HepG2 (cell line): Measurements from ENCODE around the gene SIRT7. TPM values are rescaled to one million over a fixed set of nuclear protein-coding genes. Genes with fewer than 3 reads are reported as not detected.

ENCODE experiments used
- FUBP1 ChIP-seq: sonication (generic); formaldehyde crosslinking; IDR thresholded peaks from 2 replicates; pipeline ENCODE4 v1.5.1; 2020; ENCODE audit warnings: missing genetic modification reagents, mild to moderate bottlenecking, borderline replicate concordance
- HNRNPL ChIP-seq: fragments of 200-400 bp; formaldehyde crosslinking; IDR thresholded peaks from 2 replicates; pipeline ENCODE4 v1.6.1; 2017; ENCODE audit warnings: mild to moderate bottlenecking, low read depth, low read length
- KAT2B ChIP-seq: fragments of 150-350 bp; IDR thresholded peaks from 2 replicates; pipeline ENCODE4 v1.6.1; 2014; ENCODE audit warnings: low read depth, low read length, borderline replicate concordance
- MAFK ChIP-seq, 2 experiments: IDR thresholded peaks in 1 of 2; conservative IDR thresholded peaks in 1 of 2; 2 replicates each; pipeline ENCODE4 v1.6.1; 2011; ENCODE audit warnings: improper control_type of control experiment in 2 of 2, low read length in 2 of 2
- NFE2 ChIP-seq: sonication (generic); formaldehyde crosslinking; IDR thresholded peaks from 2 replicates; pipeline ENCODE4 v1.4.0; 2020; ENCODE audit warnings: missing genetic modification reagents
- NFIC ChIP-seq: IDR thresholded peaks from 2 replicates; pipeline ENCODE4 v1.6.1; 2012; ENCODE audit warnings: mild to moderate bottlenecking, low read length, inconsistent platforms
- NONO ChIP-seq, 2 experiments: fragments of 450-650 bp in 1 of 2; sonication (generic) in 1 of 2; formaldehyde crosslinking in 1 of 2; IDR thresholded peaks in 1 of 2; conservative IDR thresholded peaks in 1 of 2; 2 replicates each; pipeline versions ENCODE4 v1.6.1 to v1.8.0; 2017 to 2022; ENCODE audit warnings: mild to moderate bottlenecking in 1 of 2, missing genetic modification reagents in 1 of 2, moderate library complexity in 1 of 2
- NR2C2 ChIP-seq: sonication (generic); formaldehyde crosslinking; IDR thresholded peaks from 2 replicates; pipeline ENCODE4 v1.4.0; 2020; ENCODE audit warnings: missing genetic modification reagents, mild to moderate bottlenecking, moderate library complexity, borderline replicate concordance
- SAP130 ChIP-seq: IDR thresholded peaks from 2 replicates; pipeline ENCODE4 v1.6.1; 2016; ENCODE audit warnings: low read depth
- SETDB1 ChIP-seq: sonication (generic); formaldehyde crosslinking; IDR thresholded peaks from 2 replicates; pipeline ENCODE4 v1.5.1; 2020; ENCODE audit warnings: missing genetic modification reagents, mild to moderate bottlenecking, borderline replicate concordance
- SIN3A ChIP-seq: IDR thresholded peaks from 2 replicates; pipeline ENCODE4 v1.6.1; 2011; ENCODE audit warnings: low read depth, mild to moderate bottlenecking, control low read depth, low read length, borderline replicate concordance
- SPEN ChIP-seq: sonication (generic); formaldehyde crosslinking; IDR thresholded peaks from 2 replicates; pipeline ENCODE4 v1.5.1; 2020; ENCODE audit warnings: low read depth, mild to moderate bottlenecking, missing genetic modification reagents
- SUZ12 ChIP-seq: fragments of 150-350 bp; IDR thresholded peaks from 2 replicates; pipeline ENCODE4 v1.6.1; 2014; ENCODE audit warnings: low read depth, low read length
- SYNCRIP ChIP-seq: fragments of 200-400 bp; formaldehyde crosslinking; IDR thresholded peaks from 2 replicates; pipeline ENCODE4 v1.6.1; 2018; ENCODE audit warnings: mild to moderate bottlenecking, low read depth, low read length; ENCODE audit not compliant: insufficient read depth
- YEATS2 ChIP-seq: sonication (generic); formaldehyde crosslinking; IDR thresholded peaks from 2 replicates; pipeline ENCODE4 v1.4.0; 2020; ENCODE audit warnings: missing genetic modification reagents, borderline replicate concordance
- ZBTB33 ChIP-seq: sonication (generic); formaldehyde crosslinking; IDR thresholded peaks from 2 replicates; pipeline ENCODE4 v1.4.0; 2020; ENCODE audit warnings: missing genetic modification reagents
- ZBTB49 ChIP-seq: sonication (generic); formaldehyde crosslinking; IDR thresholded peaks from 2 replicates; pipeline ENCODE4 v1.4.0; 2020; ENCODE audit warnings: missing genetic modification reagents, borderline replicate concordance
- ZFP36L1 ChIP-seq: sonication (generic); formaldehyde crosslinking; IDR thresholded peaks from 2 replicates; pipeline ENCODE4 v1.8.0; 2022; ENCODE audit warnings: mild to moderate bottlenecking, missing genetic modification reagents, moderate library complexity
- ZNF33A ChIP-seq: sonication (generic); formaldehyde crosslinking; IDR thresholded peaks from 2 replicates; pipeline ENCODE4 v1.5.1; 2020; ENCODE audit warnings: missing genetic modification reagents, mild to moderate bottlenecking, moderate library complexity, borderline replicate concordance
- ZSCAN29 ChIP-seq: sonication (generic); formaldehyde crosslinking; conservative IDR thresholded peaks from 2 replicates; pipeline ENCODE4 v1.4.0; 2020; ENCODE audit warnings: mild to moderate bottlenecking, missing genetic modification reagents
- polyA plus RNA-seq, 8 experiments: library from polyadenylated mRNA; depleted of rRNA in 3 of 8; stranded (reverse) in 7 of 8; unstranded in 1 of 8; fragments of >200 nt; fragmentation: Illumina TruSeq in 4 of 8; extraction: Trizol in 4 of 8; gene quantifications; 2 replicates each; pipeline versions ENCODE4 v1.2.1 to v1.2.3, GENCODE V29; 2011 to 2016; ENCODE audit warnings: low read depth in 4 of 8, missing spikeins in 1 of 8, mixed read lengths in 1 of 8; ENCODE audit not compliant: insufficient read depth in 1 of 8
- total RNA-seq, 5 experiments: library from RNA; depleted of rRNA; stranded (reverse); fragments of >200 nt; fragmentation: Illumina TruSeq; extraction: Trizol; gene quantifications; 2 replicates each; pipeline ENCODE4 v1.2.3, GENCODE V29; 2016; ENCODE audit warnings: low read depth in 1 of 5

Gene SIRT7
- total and polyA plus RNA-seq, 2 of the 13 experiments (the other 11 are each of a cell fraction or from before 2014, with no cell fraction given) = 8.3 to 24.8 TPM

GRCh38 chr17:81934850-81935708 is 17.1 kb upstream of the SIRT7 start (continued):
- TF ChIP-seq ZBTB33 (CRISPR knock-in tag) = no peak
- no peak for TF ChIP-seq MAFK (conservative IDR thresholded peaks at IDR 0.05 in 1 of 2, IDR thresholded peaks at IDR 0.05 in 1 of 2; ENCODE audit: low read length in 2 of 2)
- TF ChIP-seq NR2C2 (CRISPR knock-in tag) = no peak
- no peak for TF ChIP-seq ZBTB49
- TF ChIP-seq FUBP1 (CRISPR knock-in tag) = no peak
- no peak for TF ChIP-seq ZSCAN29
- no peak for TF ChIP-seq ZFP36L1 (CRISPR knock-in tag)
- TF ChIP-seq KAT2B = no peak
- no peak for TF ChIP-seq NFE2 (CRISPR knock-in tag)
- no peak for TF ChIP-seq SETDB1 (CRISPR knock-in tag)
- no peak for TF ChIP-seq SPEN (CRISPR knock-in tag)
- no peak for TF ChIP-seq NFIC
- no peak for TF ChIP-seq SIN3A
- no peak for TF ChIP-seq SUZ12
- TF ChIP-seq ZNF33A (CRISPR knock-in tag) = no peak
- no peak for TF ChIP-seq NONO (IDR thresholded peaks at IDR 0.05)
- TF ChIP-seq NONO (CRISPR knock-in tag; conservative IDR thresholded peaks at IDR 0.05) = 0 out of 2 replicates have a peak, but pooled peaks have one; percentile 11
- no peak for TF ChIP-seq HNRNPL
- no peak for TF ChIP-seq YEATS2 (CRISPR knock-in tag)
- TF ChIP-seq SYNCRIP = no peak
- TF ChIP-seq SAP130 (CRISPR knock-in tag) = no peak
